BLaER1 treated with 17β-estradiol and CSF1 and Interleukin-3, amounts not matched to agents 10 nM and 100 nM (cell line): Measurements from ENCODE around the gene NETO2.
"Not testable (repeated sequence)": the region's sequence is repeated elsewhere in the genome, so short reads cannot be mapped to it uniquely, and the experiment has no call there.

Experiments used
- H3K27ac ChIP-seq, 11 experiments: shearing (Covaris generic); formaldehyde crosslinking; 2 replicates each; pipeline ENCODE4 v1.8.1; 2022
- H3K27me3 ChIP-seq, 11 experiments: shearing (Covaris generic); formaldehyde crosslinking; 2 replicates each; pipeline ENCODE4 v1.8.1; 2022
- H3K36me3 ChIP-seq, 11 experiments: shearing (Covaris generic); formaldehyde crosslinking; 2 replicates each; pipeline ENCODE4 v1.8.1; 2022
- H3K4me1 ChIP-seq, 10 experiments: shearing (Covaris generic); formaldehyde crosslinking; 2 replicates each; pipeline ENCODE4 v1.8.1; 2022
- H3K4me2 ChIP-seq, 11 experiments: shearing (Covaris generic); formaldehyde crosslinking; 2 replicates each; pipeline ENCODE4 v1.8.1; 2022
- H3K4me3 ChIP-seq, 10 experiments: shearing (Covaris generic); formaldehyde crosslinking; 2 replicates each; pipeline ENCODE4 v1.8.1; 2022
- H3K9ac ChIP-seq, 11 experiments: shearing (Covaris generic); formaldehyde crosslinking; 2 replicates each; pipeline ENCODE4 v1.8.1; 2022
- H3K9me3 ChIP-seq, 11 experiments: shearing (Covaris generic); formaldehyde crosslinking; replicated peaks in 1 of 11; 2 replicates each; pipeline ENCODE4 v1.8.1; 2022
- H4K20me1 ChIP-seq, 11 experiments: shearing (Covaris generic); formaldehyde crosslinking; 2 replicates each; pipeline ENCODE4 v1.8.1; 2022
- Cebpa-rat ChIP-seq, 11 experiments: shearing (Covaris generic); IDR thresholded peaks; 2 replicates each; pipeline ENCODE4 v1.8.1; 2022

Gene NETO2

GRCh38 chr16:47063011-47063724, 80.6 kb downstream of the NETO2 start:
- TF ChIP-seq Cebpa-rat (IDR thresholded peaks at IDR 0.05) = no peak
- peaks cover 0 to 34% (median 17%) of the 10 kb centered on the region in 11 experiments; a peak in 17 of 22 replicates for H3K9me3 ChIP-seq

DNA sequence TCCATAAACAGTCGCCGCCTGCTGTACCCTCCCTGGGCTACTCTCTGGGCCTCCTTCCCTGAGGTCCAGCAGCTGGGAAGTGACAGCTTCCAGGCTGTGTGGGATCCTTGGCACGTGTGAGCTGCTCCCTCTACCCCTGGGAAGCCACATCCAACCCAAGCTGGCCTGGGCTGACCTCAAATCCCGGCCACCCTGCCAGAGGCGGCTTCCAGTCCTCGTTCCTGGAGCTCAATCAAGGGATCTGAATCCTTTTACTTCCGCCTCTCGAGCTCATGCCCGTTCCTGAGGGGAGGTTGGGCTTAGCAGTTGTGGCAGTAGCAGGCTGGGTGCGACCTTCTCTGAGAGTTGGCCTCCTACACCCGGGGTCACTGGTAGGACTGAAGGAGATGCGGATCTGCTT, 82.5 kb downstream of the NETO2 start:
- H3K4me2 ChIP-seq = no peak overlapping the region
- no peak overlapping the region for H3K9ac ChIP-seq
- peaks cover 0 to 34% (median 17%) of the 10 kb centered on the region in 11 experiments; a peak in 17 of 22 replicates for H3K9me3 ChIP-seq
- TF ChIP-seq Cebpa-rat (IDR thresholded peaks at IDR 0.05) = no peak
- H4K20me1 ChIP-seq = no peaks in the 10 kb centered on the region
- H3K27ac ChIP-seq = no peak overlapping the region
- H3K36me3 ChIP-seq = no peaks in the 10 kb centered on the region
- H3K4me3 ChIP-seq = no peak overlapping the region
- no peaks in the 10 kb centered on the region for H3K27me3 ChIP-seq
- H3K4me1 ChIP-seq = no peaks in the 10 kb centered on the region

More at GRCh38 chr16:47063011-47063724, 80.6 kb downstream of the NETO2 start:
- no peak overlapping the region for H3K27ac ChIP-seq
- no peaks in the 10 kb centered on the region for H3K4me1 ChIP-seq
- H3K4me3 ChIP-seq = no peak overlapping the region
- H3K4me2 ChIP-seq = no peak overlapping the region
- H3K36me3 ChIP-seq = no peaks in the 10 kb centered on the region
- H4K20me1 ChIP-seq = no peaks in the 10 kb centered on the region
- no peaks in the 10 kb centered on the region for H3K27me3 ChIP-seq
- H3K9ac ChIP-seq = no peak overlapping the region

DNA sequence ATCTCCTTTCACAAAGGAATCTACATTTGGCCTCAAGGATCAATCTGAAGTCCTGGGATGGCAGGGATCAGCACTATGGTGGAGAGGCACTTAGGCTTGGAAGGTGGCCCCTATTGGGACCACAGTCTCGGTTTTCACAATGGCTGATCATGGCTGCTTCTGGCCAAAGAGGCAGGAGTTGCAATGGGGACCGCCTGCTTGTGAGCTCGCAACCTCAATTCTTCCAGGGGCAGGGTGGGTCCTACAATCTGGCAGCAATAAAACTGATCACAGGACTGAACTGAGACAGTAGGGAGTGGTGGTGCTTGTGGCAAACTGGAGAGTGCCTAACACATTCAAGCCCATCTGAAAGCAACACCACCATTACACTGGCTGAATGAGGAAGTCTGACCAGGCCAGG, 83.1 kb downstream of the NETO2 start:
- Histone ChIP-seq H3K27ac (no peak overlapping the region), H3K27me3 (no peaks in the 10 kb centered on the region), H3K4me3 (no peak overlapping the region), H3K9me3 (peaks cover 3 to 35% (median 19%) of the 10 kb centered on the region in 11 experiments; a peak in 20 of 22 replicates), H3K4me1 (no peaks in the 10 kb centered on the region), H3K36me3 (no peaks in the 10 kb centered on the region), H3K9ac (no peak overlapping the region), H3K4me2 (no peak overlapping the region), H4K20me1 (no peaks in the 10 kb centered on the region)
- TF ChIP-seq Cebpa-rat (IDR thresholded peaks at IDR 0.05) = no peak

DNA sequence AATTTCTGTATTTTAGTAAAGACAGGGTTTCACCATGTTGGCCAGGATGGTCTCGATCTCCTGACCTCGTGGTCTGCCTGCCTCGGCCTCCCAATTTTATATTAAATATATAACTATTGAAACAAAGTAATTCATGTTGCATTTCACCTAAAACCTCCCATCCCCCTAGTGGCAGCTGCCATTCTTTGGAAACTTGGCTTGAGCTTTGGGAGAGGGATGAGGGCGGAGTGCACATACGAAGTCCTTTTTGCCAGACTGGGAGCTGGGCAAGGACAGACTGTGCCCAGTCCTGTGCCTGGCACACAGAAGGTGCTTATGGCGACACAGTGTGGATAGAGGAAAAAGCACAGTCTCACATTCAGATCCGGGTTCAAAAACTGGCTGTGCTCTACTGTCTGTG, 83.8 kb downstream of the NETO2 start:
- Histone ChIP-seq H3K27me3 (no peaks in the 10 kb centered on the region), H3K9me3 (peaks cover 9 to 41% (median 25%) of the 10 kb centered on the region in 11 experiments; a peak in 21 of 22 replicates), H3K27ac (no peak overlapping the region), H3K4me3 (no peak overlapping the region), H3K4me2 (no peak overlapping the region), H3K36me3 (no peaks in the 10 kb centered on the region), H4K20me1 (no peaks in the 10 kb centered on the region), H3K9ac (no peak overlapping the region), H3K4me1 (no peaks in the 10 kb centered on the region)
- TF ChIP-seq Cebpa-rat (IDR thresholded peaks at IDR 0.05) = no peak

- not testable (repeated sequence) for H3K27ac ChIP-seq, H3K4me3 ChIP-seq, H3K4me2 ChIP-seq, H3K36me3 ChIP-seq, H3K9ac ChIP-seq, H4K20me1 ChIP-seq, H3K4me1 ChIP-seq, H3K27me3 ChIP-seq
- H3K9me3 ChIP-seq = peaks cover 18 to 49% (median 33%) of the 10 kb centered on the region in 11 experiments
Observed at GRCh38 chr16:47059130-47059529, 84.6 kb downstream of the NETO2 start.

GRCh38 chr16:47058295-47059086, 85.3 kb downstream of the NETO2 start:
- Histone ChIP-seq H4K20me1 (no peaks in the 10 kb centered on the region), H3K4me3 (no peak overlapping the region), H3K4me2 (no peak overlapping the region), H3K9me3 (peaks cover 18 to 50% (median 33%) of the 10 kb centered on the region in 11 experiments), H3K9ac (no peak overlapping the region), H3K36me3 (no peaks in the 10 kb centered on the region), H3K27me3 (no peaks in the 10 kb centered on the region), H3K27ac (no peak overlapping the region), H3K4me1 (no peaks in the 10 kb centered on the region)
- TF ChIP-seq Cebpa-rat (IDR thresholded peaks at IDR 0.05) = no peak

- H3K27me3 ChIP-seq = no peaks in the 10 kb centered on the region
- H3K4me1 ChIP-seq = no peaks in the 10 kb centered on the region
- H3K36me3 ChIP-seq = no peaks in the 10 kb centered on the region
- no peak overlapping the region for H3K4me2 ChIP-seq
- H3K27ac ChIP-seq = no peak overlapping the region
- H3K4me3 ChIP-seq = no peak overlapping the region
- H3K9ac ChIP-seq = no peak overlapping the region
- no peaks in the 10 kb centered on the region for H4K20me1 ChIP-seq
- TF ChIP-seq Cebpa-rat (IDR thresholded peaks at IDR 0.05) = no peak
- peaks cover 16 to 42% (median 24%) of the 10 kb centered on the region in 11 experiments for H3K9me3 ChIP-seq
Observed at GRCh38 chr16:47057630-47057993, 86.1 kb downstream of the NETO2 start.

- TF ChIP-seq Cebpa-rat (IDR thresholded peaks at IDR 0.05) = no peak
- no peaks in the 10 kb centered on the region for H4K20me1 ChIP-seq
Observed at GRCh38 chr16:47056688-47057629, 86.8 kb downstream of the NETO2 start.

DNA sequence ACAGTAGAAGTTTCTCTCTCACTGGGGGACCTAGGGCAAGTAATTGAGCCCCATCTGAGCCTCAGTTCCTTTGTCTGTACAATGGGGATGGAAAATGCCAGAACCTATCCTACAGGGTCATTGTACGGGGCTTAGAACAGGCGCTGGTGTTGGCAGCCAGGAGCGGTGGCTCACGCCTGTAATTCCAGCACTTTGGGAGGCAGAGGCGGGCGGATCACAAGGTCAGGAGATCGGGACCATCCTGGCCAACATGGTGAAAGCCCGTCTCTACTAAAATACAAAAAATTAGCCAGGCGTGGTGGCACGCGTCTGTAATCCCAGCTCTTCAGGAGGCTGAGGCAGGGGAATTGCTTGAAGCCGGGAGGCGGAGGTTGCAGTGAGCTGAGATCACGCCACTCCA, 87.7 kb downstream of the NETO2 start:
- not testable (repeated sequence) for H3K4me2 ChIP-seq, H3K4me3 ChIP-seq, H3K27ac ChIP-seq, H3K27me3 ChIP-seq, H4K20me1 ChIP-seq, H3K36me3 ChIP-seq, H3K4me1 ChIP-seq, H3K9ac ChIP-seq
- H3K9me3 ChIP-seq = peaks cover 14 to 32% (median 20%) of the 10 kb centered on the region in 11 experiments

More at GRCh38 chr16:47056688-47057629, 86.8 kb downstream of the NETO2 start:
- no peaks in the 10 kb centered on the region for H3K27me3 ChIP-seq
- no peak overlapping the region for H3K4me2 ChIP-seq
- peaks cover 14 to 40% (median 20%) of the 10 kb centered on the region in 11 experiments for H3K9me3 ChIP-seq
- H3K9ac ChIP-seq = no peak overlapping the region
- H3K36me3 ChIP-seq = no peaks in the 10 kb centered on the region
- no peak overlapping the region for H3K4me3 ChIP-seq
- H3K4me1 ChIP-seq = no peaks in the 10 kb centered on the region
- no peak overlapping the region for H3K27ac ChIP-seq
